ENCODE results near the gene MAMDC2. TPM values are rescaled to one million over a fixed set of nuclear protein-coding genes. Genes with fewer than 3 reads are reported as not detected.

The MAMDC2 gene
- total and polyA plus RNA-seq, 5 donors from 2014 or later = 0.10 TPM; not detected in 4

DNA sequence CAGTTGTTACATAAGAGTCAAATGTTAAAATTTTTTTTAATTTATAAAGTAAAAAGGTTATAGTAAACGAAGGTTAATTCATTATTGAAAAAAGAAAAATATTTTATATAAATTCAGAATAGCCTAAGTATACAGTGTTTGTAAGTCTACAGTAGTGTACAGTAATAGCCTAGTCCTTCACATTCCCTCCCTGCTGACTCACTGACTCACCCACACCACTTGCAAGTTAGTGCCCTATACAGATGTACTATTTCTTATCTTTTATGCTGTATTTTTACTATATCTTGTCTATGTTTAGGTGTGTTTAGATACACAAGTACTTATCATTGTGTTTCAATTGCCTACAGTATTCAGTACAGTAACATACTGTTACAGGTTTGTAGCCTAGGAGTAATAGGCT, 57.6 kb downstream of the MAMDC2 start:
- Mint-ChIP-seq H3K4me3 (no peak overlapping the region), H3K9me3 (peaks cover 0 to 2% (median 0%) of the 10 kb centered on the region in 7 donors), H3K27ac (no peak overlapping the region), H3K27me3 (peaks cover 4% of the 10 kb centered on the region), H3K36me3 (no peaks in the 10 kb centered on the region), H3K4me1 (peaks cover 0 to 6% (median 0%) of the 10 kb centered on the region in 4 donors)
- H3K36me3 ChIP-seq (ENCODE audit: control insufficient read depth, insufficient read depth, low read length) = no peaks in the 10 kb centered on the region
- no peak for DNase-seq
- no peak overlapping the region for H3K27ac ChIP-seq (ENCODE audit: insufficient read depth, low read length, poor library complexity, severe bottlenecking)
- H3K9me3 ChIP-seq (ENCODE audit: control insufficient read depth in 2 of 2, low read length in 2 of 2) = no peaks in the 10 kb centered on the region
- ATAC-seq (ENCODE audit: low read depth in 2 of 2) = no peak
- H3K4me3 ChIP-seq (ENCODE audit: low read depth, low read length) = no peak overlapping the region
- no peaks in the 10 kb centered on the region for H3K27me3 ChIP-seq (ENCODE audit: control insufficient read depth, insufficient read depth, low read length)
- no peaks in the 10 kb centered on the region for H3K4me1 ChIP-seq (ENCODE audit: control insufficient read depth, insufficient read depth, low read length, poor library complexity, severe bottlenecking)

GRCh38 chr9:70105147-70105546, 61.5 kb downstream of the MAMDC2 start:
- Mint-ChIP-seq H3K4me1 (peaks cover 0 to under 1% (median under 1%) of the 10 kb centered on the region in 4 donors), H3K9me3 (peaks cover 0 to 2% (median 0%) of the 10 kb centered on the region in 7 donors), H3K27me3 (no peaks in the 10 kb centered on the region), H3K36me3 (no peaks in the 10 kb centered on the region), H3K4me3 (no peak overlapping the region), H3K27ac (no peak overlapping the region)
- ATAC-seq (ENCODE audit: low read depth in 2 of 2) (no peak), DNase-seq (no peak)
- Histone ChIP-seq H3K4me1 (ENCODE audit: control insufficient read depth, insufficient read depth, low read length, poor library complexity, severe bottlenecking) (no peaks in the 10 kb centered on the region), H3K36me3 (ENCODE audit: control insufficient read depth, insufficient read depth, low read length) (no peaks in the 10 kb centered on the region), H3K27me3 (ENCODE audit: control insufficient read depth, insufficient read depth, low read length) (no peaks in the 10 kb centered on the region), H3K9me3 (ENCODE audit: control insufficient read depth in 2 of 2, low read length in 2 of 2) (no peaks in the 10 kb centered on the region), H3K27ac (ENCODE audit: insufficient read depth, low read length, poor library complexity, severe bottlenecking) (no peak overlapping the region), H3K4me3 (ENCODE audit: low read depth, low read length) (no peak overlapping the region)

DNA sequence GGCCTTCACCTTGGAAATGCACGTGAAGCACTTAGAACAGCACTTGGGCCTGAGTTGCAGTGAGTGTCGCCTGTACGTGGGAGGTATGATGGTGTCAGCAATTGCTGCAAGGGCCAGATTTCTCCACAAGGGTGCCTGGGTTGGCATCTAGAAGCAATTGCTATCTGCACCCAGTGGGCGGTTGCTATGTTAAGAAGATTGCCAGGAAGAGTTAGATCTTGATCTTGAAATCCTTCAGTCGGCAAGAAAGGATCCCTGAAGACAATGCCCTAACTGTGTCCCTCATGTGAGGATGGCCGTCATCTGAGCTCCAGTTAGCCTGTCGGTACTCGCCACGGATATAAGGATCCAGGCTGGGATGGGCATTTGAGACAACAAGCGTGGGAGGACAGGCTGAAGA, 62.9 kb downstream of the MAMDC2 start:
- Mint-ChIP-seq H3K9me3 (peaks cover 0 to 2% (median 0%) of the 10 kb centered on the region in 7 donors), H3K4me3 (no peak overlapping the region), H3K36me3 (no peaks in the 10 kb centered on the region), H3K4me1 (peaks cover 0 to 4% (median 1%) of the 10 kb centered on the region in 4 donors), H3K27me3 (no peaks in the 10 kb centered on the region), H3K27ac (no peak overlapping the region)
- no peaks in the 10 kb centered on the region for H3K36me3 ChIP-seq (ENCODE audit: control insufficient read depth, insufficient read depth, low read length)
- ATAC-seq (ENCODE audit: low read depth in 2 of 2) (no peak), DNase-seq (no peak)
- no peaks in the 10 kb centered on the region for H3K9me3 ChIP-seq (ENCODE audit: control insufficient read depth in 2 of 2, low read length in 2 of 2)
- H3K27me3 ChIP-seq (ENCODE audit: control insufficient read depth, insufficient read depth, low read length) = peaks cover 3% of the 10 kb centered on the region
- H3K4me3 ChIP-seq (ENCODE audit: low read depth, low read length) = no peak overlapping the region
- H3K27ac ChIP-seq (ENCODE audit: insufficient read depth, low read length, poor library complexity, severe bottlenecking) = no peak overlapping the region
- H3K4me1 ChIP-seq (ENCODE audit: control insufficient read depth, insufficient read depth, low read length, poor library complexity, severe bottlenecking) = no peaks in the 10 kb centered on the region

- no peaks in the 10 kb centered on the region for H3K9me3 ChIP-seq (ENCODE audit: control insufficient read depth in 2 of 2, low read length in 2 of 2)
- no peak overlapping the region for H3K27ac ChIP-seq (ENCODE audit: insufficient read depth, low read length, poor library complexity, severe bottlenecking)
- no peaks in the 10 kb centered on the region for H3K36me3 ChIP-seq (ENCODE audit: control insufficient read depth, insufficient read depth, low read length)
- H3K4me1 ChIP-seq (ENCODE audit: control insufficient read depth, insufficient read depth, low read length, poor library complexity, severe bottlenecking) = no peaks in the 10 kb centered on the region
- ATAC-seq (ENCODE audit: low read depth in 2 of 2) (no peak), DNase-seq (no peak)
- Mint-ChIP-seq H3K4me3 (no peak overlapping the region), H3K36me3 (no peaks in the 10 kb centered on the region), H3K27me3 (peaks cover 6% of the 10 kb centered on the region), H3K27ac (no peak overlapping the region), H3K9me3 (peaks cover 0 to 2% (median 0%) of the 10 kb centered on the region in 7 donors), H3K4me1 (peaks cover 0 to 4% (median 1%) of the 10 kb centered on the region in 4 donors)
- H3K4me3 ChIP-seq (ENCODE audit: low read depth, low read length) = no peak overlapping the region
- peaks cover 3% of the 10 kb centered on the region for H3K27me3 ChIP-seq (ENCODE audit: control insufficient read depth, insufficient read depth, low read length)
These were observed 63.9 kb downstream of the MAMDC2 start for GRCh38 chr9:70107558-70107957.

GRCh38 chr9:70108181-70108580, 64.5 kb downstream of the MAMDC2 start:
- peaks cover 0 to 2% (median 0%) of the 10 kb centered on the region in 7 donors for H3K9me3 Mint-ChIP-seq

DNA sequence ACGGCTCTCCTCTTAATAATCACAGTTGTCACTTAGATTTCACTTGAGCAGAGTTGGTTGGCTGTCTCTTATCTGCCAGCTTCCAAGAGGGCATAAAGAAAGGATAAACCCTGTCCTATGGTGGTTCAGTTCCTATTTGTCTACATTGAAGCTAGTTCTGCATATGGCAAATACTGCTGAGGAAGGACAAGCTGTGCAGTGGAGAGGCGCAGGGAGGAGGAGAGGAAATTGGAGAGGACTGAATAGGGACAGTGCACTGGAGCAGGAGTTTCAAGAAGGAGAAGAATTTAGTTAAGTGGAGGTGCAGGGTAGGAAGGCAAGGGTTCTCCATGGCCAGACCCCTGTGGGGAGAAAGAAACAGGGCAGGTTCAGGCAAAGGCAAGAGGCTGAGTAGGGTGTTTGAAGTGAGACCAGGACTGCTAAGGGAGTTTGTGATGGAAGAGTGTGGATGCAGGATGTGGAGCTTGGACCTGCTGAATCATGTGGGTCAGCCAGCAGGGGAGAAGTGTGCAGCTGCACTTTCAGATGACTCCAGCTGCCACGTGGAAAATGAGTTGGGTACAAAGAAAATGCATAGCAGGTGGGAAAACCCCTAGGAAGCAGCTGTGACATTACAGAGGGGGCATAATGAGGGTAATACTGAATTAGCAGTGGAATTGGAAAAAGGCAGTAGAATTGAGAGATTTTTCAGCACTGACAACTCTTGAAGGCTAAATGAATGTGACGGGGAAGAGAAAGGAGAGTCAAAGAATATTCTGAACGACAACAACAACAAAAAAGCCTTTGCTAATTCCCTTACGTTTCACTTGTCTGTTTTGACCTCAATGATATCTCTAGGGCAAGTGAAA, 66.8 kb downstream of the MAMDC2 start:
- no peaks in the 10 kb centered on the region for H3K36me3 ChIP-seq (ENCODE audit: control insufficient read depth, insufficient read depth, low read length)
- H3K9me3 Mint-ChIP-seq = no peaks in the 10 kb centered on the region
- ATAC-seq (ENCODE audit: low read depth in 2 of 2) (no peak), DNase-seq (no peak)
- no peak overlapping the region for H3K4me3 Mint-ChIP-seq
- H3K4me3 ChIP-seq (ENCODE audit: low read depth, low read length) = no peak overlapping the region
- H3K36me3 Mint-ChIP-seq = no peaks in the 10 kb centered on the region
- H3K27ac Mint-ChIP-seq = no peak overlapping the region
- H3K4me1 Mint-ChIP-seq = peaks cover 0 to 4% (median 1%) of the 10 kb centered on the region in 4 donors
- H3K27me3 ChIP-seq (ENCODE audit: control insufficient read depth, insufficient read depth, low read length) = peaks cover 3% of the 10 kb centered on the region
- no peaks in the 10 kb centered on the region for H3K9me3 ChIP-seq (ENCODE audit: control insufficient read depth in 2 of 2, low read length in 2 of 2)
- H3K27me3 Mint-ChIP-seq = peaks cover 11% of the 10 kb centered on the region
- H3K27ac ChIP-seq (ENCODE audit: insufficient read depth, low read length, poor library complexity, severe bottlenecking) = no peak overlapping the region
- H3K4me1 ChIP-seq (ENCODE audit: control insufficient read depth, insufficient read depth, low read length, poor library complexity, severe bottlenecking) = no peaks in the 10 kb centered on the region

More at GRCh38 chr9:70108181-70108580, 64.5 kb downstream of the MAMDC2 start:
- ATAC-seq (ENCODE audit: low read depth in 2 of 2) (no peak), DNase-seq (no peak)
- H3K36me3 Mint-ChIP-seq = no peaks in the 10 kb centered on the region
- H3K27me3 ChIP-seq (ENCODE audit: control insufficient read depth, insufficient read depth, low read length) = peaks cover 3% of the 10 kb centered on the region
- no peaks in the 10 kb centered on the region for H3K9me3 ChIP-seq (ENCODE audit: control insufficient read depth in 2 of 2, low read length in 2 of 2)
- H3K36me3 ChIP-seq (ENCODE audit: control insufficient read depth, insufficient read depth, low read length) = no peaks in the 10 kb centered on the region
- no peak overlapping the region for H3K4me3 ChIP-seq (ENCODE audit: low read depth, low read length)
- H3K27ac Mint-ChIP-seq = no peak overlapping the region
- peaks cover 0 to 4% (median 1%) of the 10 kb centered on the region in 4 donors for H3K4me1 Mint-ChIP-seq
- peaks cover 7% of the 10 kb centered on the region for H3K27me3 Mint-ChIP-seq
- no peaks in the 10 kb centered on the region for H3K4me1 ChIP-seq (ENCODE audit: control insufficient read depth, insufficient read depth, low read length, poor library complexity, severe bottlenecking)
- H3K27ac ChIP-seq (ENCODE audit: insufficient read depth, low read length, poor library complexity, severe bottlenecking) = no peak overlapping the region
- H3K4me3 Mint-ChIP-seq = no peak overlapping the region

GRCh38 chr9:70111042-70111602, 67.5 kb downstream of the MAMDC2 start:
- no peak overlapping the region for H3K4me3 ChIP-seq (ENCODE audit: low read depth, low read length)
- no peaks in the 10 kb centered on the region for H3K9me3 ChIP-seq (ENCODE audit: control insufficient read depth in 2 of 2, low read length in 2 of 2)
- H3K27me3 ChIP-seq (ENCODE audit: control insufficient read depth, insufficient read depth, low read length) = peaks cover 3% of the 10 kb centered on the region
- no peak overlapping the region for H3K4me3 Mint-ChIP-seq
- no peak overlapping the region for H3K27ac Mint-ChIP-seq
- no peaks in the 10 kb centered on the region for H3K36me3 ChIP-seq (ENCODE audit: control insufficient read depth, insufficient read depth, low read length)
- DNase-seq = peak; percentile 9 to 50 (median 10)
- H3K27ac ChIP-seq (ENCODE audit: insufficient read depth, low read length, poor library complexity, severe bottlenecking) = no peak overlapping the region
- H3K9me3 Mint-ChIP-seq = no peaks in the 10 kb centered on the region
- H3K4me1 ChIP-seq (ENCODE audit: control insufficient read depth, insufficient read depth, low read length, poor library complexity, severe bottlenecking) = no peaks in the 10 kb centered on the region
- H3K4me1 Mint-ChIP-seq = peaks cover 0 to 4% (median 1%) of the 10 kb centered on the region in 4 donors
- no peaks in the 10 kb centered on the region for H3K36me3 Mint-ChIP-seq
- H3K27me3 Mint-ChIP-seq = peaks cover 16% of the 10 kb centered on the region
- peak in 1 of 2 donors; percentile 53 for ATAC-seq (ENCODE audit: low read depth in 2 of 2)
